Vagina (tissue), 2 donors: ENCODE results near the gene HOXB5. TPM values are rescaled to one million over a fixed set of nuclear protein-coding genes. Genes with fewer than 3 reads are reported as not detected.
A peak's percentile ranks its signal among the peaks of the same experiment; 100 is the strongest.

ENCODE experiments used
- DNase-seq, 2 donors: peaks; one replicate each; pipeline ENCODE4 v3.0.0-alpha.2; 2017; ENCODE audit errors: extremely low spot score in 2 of 2
- H3K27ac ChIP-seq: fragments of 200-600 bp; sonication (generic); one replicate; pipeline ENCODE4 v1.5.1; 2019
- H3K27me3 ChIP-seq: fragments of 200-600 bp; sonication (generic); one replicate; pipeline ENCODE4 v1.5.1; 2019
- H3K36me3 ChIP-seq, 2 donors: fragments of 200-600 bp; sonication (generic); one replicate each; pipeline ENCODE4 v1.5.1; 2017 to 2019
- H3K4me1 ChIP-seq: fragments of 200-600 bp; sonication (generic); one replicate; pipeline ENCODE4 v1.5.1; 2019
- H3K4me3 ChIP-seq, 2 donors: fragments of 200-600 bp; sonication (generic); 1 replicate in 1 of 2; 2 replicates in 1 of 2; pipeline ENCODE4 v1.5.1; 2016 to 2019
- H3K9me3 ChIP-seq: fragments of 200-600 bp; sonication (generic); one replicate; pipeline ENCODE4 v1.5.1; 2019
- CTCF ChIP-seq, 3 experiments: fragments of 450-650 bp in 2 of 3; fragments of 200-600 bp in 1 of 3; sonication (generic) in 1 of 3; IDR thresholded peaks; one replicate each; pipeline ENCODE4 v1.5.1; 2017 to 2019; ENCODE audit warnings: antibody characterized with exemption in 3 of 3, mild to moderate bottlenecking in 2 of 3, moderate library complexity in 2 of 3
- POLR2A ChIP-seq, 2 donors: fragments of 450-650 bp; IDR thresholded peaks; one replicate each; pipeline ENCODE4 v1.6.1; 2017; ENCODE audit warnings: antibody characterized with exemption in 2 of 2, mild to moderate bottlenecking in 2 of 2, moderate library complexity in 2 of 2
- POLR2AphosphoS5 ChIP-seq, 2 donors: sonication (generic); formaldehyde crosslinking; IDR thresholded peaks; one replicate each; pipeline ENCODE4 v1.9.0; 2017; ENCODE audit warnings: antibody characterized with exemption in 2 of 2, mild to moderate bottlenecking in 2 of 2, low read depth in 1 of 2; ENCODE audit not compliant: insufficient read depth in 1 of 2
- intact Hi-C: fragments of 100-400 bp; cut with DNase I; formaldehyde crosslinking; loops from one replicate; pipeline ENCODE4 v1.15.1; 2023
- total RNA-seq: library from RNA; depleted of rRNA; stranded (reverse); fragments of >200 nt; gene quantifications from one replicate; pipeline ENCODE4 v1.2.3, GENCODE V29; 2016

HOXB5 gene
- total RNA-seq, 1 donor from 2014 or later = 0.74 TPM

GRCh38 chr17:48596735-48597527 lies 3.4 kb upstream of the HOXB5 start:
- peak overlapping the region; percentile 42 to 45 for H3K4me3 ChIP-seq

GRCh38 chr17:48596000-48596734 lies 2.6 kb upstream of the HOXB5 start:
- Histone ChIP-seq H3K4me3 (no peak overlapping the region), H3K4me1 (peaks cover 34% of the 10 kb centered on the region), H3K27me3 (peaks cover 6% of the 10 kb centered on the region), H3K9me3 (no peaks in the 10 kb centered on the region), H3K27ac (no peak overlapping the region), H3K36me3 (no peaks in the 10 kb centered on the region)
- TF ChIP-seq CTCF (IDR thresholded peaks at IDR 0.05) = no peak
- TF ChIP-seq POLR2AphosphoS5 (IDR thresholded peaks at IDR 0.05; ENCODE audit: insufficient read depth in 1 of 2, low read depth in 1 of 2) = no peak
- no peak for TF ChIP-seq POLR2A (IDR thresholded peaks at IDR 0.05)
- intact Hi-C loops = loop anchor here (5.0 to 10.0 kb wide), 2 partner anchors 259 to 571 kb away; no protein-coding TSS in a partner anchor
- DNase-seq = no peak

More at GRCh38 chr17:48596735-48597527, 3.4 kb upstream of the HOXB5 start:
- Histone ChIP-seq H3K9me3 (no peaks in the 10 kb centered on the region), H3K27ac (no peak overlapping the region), H3K4me1 (peaks cover 40% of the 10 kb centered on the region), H3K27me3 (peaks cover 6% of the 10 kb centered on the region), H3K36me3 (no peaks in the 10 kb centered on the region)
- no peak for TF ChIP-seq POLR2A (IDR thresholded peaks at IDR 0.05)
- TF ChIP-seq POLR2AphosphoS5 (IDR thresholded peaks at IDR 0.05; ENCODE audit: insufficient read depth in 1 of 2, low read depth in 1 of 2) = no peak
- no peak for DNase-seq
- intact Hi-C loops = loop anchor here (5.0 to 10.0 kb wide), 2 partner anchors 260 to 572 kb away; no protein-coding TSS in a partner anchor

GRCh38 chr17:48595278-48595999 lies 1.9 kb upstream of the HOXB5 start:
- peaks cover 6% of the 10 kb centered on the region for H3K27me3 ChIP-seq
- no peak overlapping the region for H3K27ac ChIP-seq
- H3K4me1 ChIP-seq = peaks cover 34% of the 10 kb centered on the region
- no peak for DNase-seq
- H3K36me3 ChIP-seq = no peaks in the 10 kb centered on the region
- intact Hi-C loops = loop anchor here (5.0 to 10.0 kb wide), 2 partner anchors 258 to 571 kb away; no protein-coding TSS in a partner anchor
- TF ChIP-seq CTCF (IDR thresholded peaks at IDR 0.05) (no peak), POLR2A (IDR thresholded peaks at IDR 0.05) (no peak), POLR2AphosphoS5 (IDR thresholded peaks at IDR 0.05; ENCODE audit: insufficient read depth in 1 of 2, low read depth in 1 of 2) (no peak)
- no peaks in the 10 kb centered on the region for H3K9me3 ChIP-seq
- no peak overlapping the region for H3K4me3 ChIP-seq

GRCh38 chr17:48594538-48595277 lies 1.1 kb upstream of the HOXB5 start:
- H3K4me3 ChIP-seq = no peak overlapping the region
- intact Hi-C loops = loop anchor here (5.0 to 10.0 kb wide), 2 partner anchors 257 to 570 kb away; no protein-coding TSS in a partner anchor
- peaks cover 34% of the 10 kb centered on the region for H3K4me1 ChIP-seq
- no peak overlapping the region for H3K27ac ChIP-seq
- H3K36me3 ChIP-seq = no peaks in the 10 kb centered on the region
- H3K9me3 ChIP-seq = no peaks in the 10 kb centered on the region
- H3K27me3 ChIP-seq = peaks cover 6% of the 10 kb centered on the region
- no peak for TF ChIP-seq POLR2AphosphoS5 (IDR thresholded peaks at IDR 0.05; ENCODE audit: insufficient read depth in 1 of 2, low read depth in 1 of 2)
- no peak for TF ChIP-seq POLR2A (IDR thresholded peaks at IDR 0.05)
- DNase-seq = no peak

GRCh38 chr17:48593840-48594537 lies 410 bp upstream of the HOXB5 start:
- no peak overlapping the region for H3K27ac ChIP-seq
- peak overlapping the region in 1 of 2 donors; percentile 11 for H3K4me3 ChIP-seq
- peaks cover 34% of the 10 kb centered on the region for H3K4me1 ChIP-seq
- H3K36me3 ChIP-seq = no peaks in the 10 kb centered on the region
- no peak for DNase-seq
- peaks cover 6% of the 10 kb centered on the region for H3K27me3 ChIP-seq
- intact Hi-C loops = loop anchor here (10.0 kb wide), 1 partner anchor 569 kb away; no protein-coding TSS in a partner anchor
- no peaks in the 10 kb centered on the region for H3K9me3 ChIP-seq
- TF ChIP-seq POLR2A (IDR thresholded peaks at IDR 0.05) (no peak), POLR2AphosphoS5 (IDR thresholded peaks at IDR 0.05; ENCODE audit: insufficient read depth in 1 of 2, low read depth in 1 of 2) (no peak), CTCF (IDR thresholded peaks at IDR 0.05) (peak in 2 of 3 experiments; percentile 70 to 75)
